IPS DF 4.7 (cell line): ENCODE data around the gene RB1.
"Not testable (repeated sequence)": the region's sequence is repeated elsewhere in the genome, so short reads cannot be mapped to it uniquely, and the experiment has no call there.

ENCODE experiments used
- DNase-seq: peaks from one replicate; pipeline ENCODE4 v3.0.0-alpha.2; 2013; ENCODE audit warnings: low spot score; ENCODE audit errors: extremely low read depth

Gene RB1

GRCh38 chr13:48297131-48297786 is 6.3 kb upstream of the RB1 start:
- no peak for DNase-seq

- DNase-seq: no peak
Observed at GRCh38 chr13:48299591-48299990, 4.0 kb upstream of the RB1 start.

GRCh38 chr13:48302871-48303358 is 636 bp upstream of the RB1 start:
- no peak for DNase-seq

DNA sequence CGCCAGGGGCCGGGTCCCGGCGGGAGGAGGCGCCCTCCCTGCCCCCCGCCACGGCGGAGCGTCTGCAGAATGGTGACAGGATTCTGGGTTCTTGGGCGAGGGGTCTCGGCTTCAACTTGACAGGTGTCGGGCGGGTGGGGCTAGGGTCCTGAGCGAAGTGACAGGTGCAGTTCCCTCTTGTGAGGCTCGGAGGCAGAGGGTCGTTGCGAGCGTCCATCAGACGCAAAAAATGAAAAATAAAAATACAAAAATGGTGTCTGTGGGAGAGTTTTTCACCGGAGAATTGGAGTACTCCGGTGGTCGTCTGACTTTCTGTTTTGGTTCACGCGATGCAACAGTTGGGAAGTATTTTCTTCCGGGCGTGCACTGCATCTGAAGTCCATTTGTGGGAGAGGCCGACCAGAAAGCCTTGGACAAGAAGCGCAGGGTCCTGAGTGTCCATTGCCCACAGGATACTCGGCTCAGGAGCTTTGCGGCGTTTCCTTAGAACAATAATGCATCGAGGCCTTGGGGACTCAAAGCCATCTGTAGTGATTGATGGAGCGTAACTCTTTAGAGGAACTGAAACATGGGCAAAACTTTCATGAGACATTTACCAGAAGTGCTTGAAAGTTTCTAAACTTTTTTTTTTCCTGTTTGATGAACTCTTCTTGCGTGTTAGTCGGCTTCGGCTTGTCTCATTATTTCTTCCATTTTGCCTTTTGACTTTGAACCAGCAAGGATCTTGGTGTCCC is 759 bp downstream of the RB1 start:
- no peak for DNase-seq

DNA sequence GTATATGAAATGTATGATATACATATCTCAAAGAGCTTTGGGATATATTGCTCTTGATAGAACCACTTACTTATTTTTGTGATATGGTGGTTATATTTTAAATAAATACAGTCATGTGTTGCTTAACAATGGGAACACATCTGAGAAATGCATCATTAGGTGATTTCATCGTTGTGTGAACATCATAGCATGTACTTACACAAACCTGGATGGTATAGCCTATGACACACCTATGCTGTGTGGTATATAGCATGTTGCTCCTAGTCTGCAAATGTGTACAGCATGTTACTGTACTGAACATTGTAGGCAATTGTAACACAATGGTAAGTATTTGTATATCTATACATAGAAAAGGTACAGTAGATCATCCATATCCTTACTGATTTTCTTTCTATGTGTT is 7.7 kb downstream of the RB1 start:
- DNase-seq: no peak

GRCh38 chr13:48315969-48316650 is 12.6 kb downstream of the RB1 start:
- DNase-seq: no peak

GRCh38 chr13:48316826-48317510 is 13.4 kb downstream of the RB1 start:
- no peak for DNase-seq

DNA sequence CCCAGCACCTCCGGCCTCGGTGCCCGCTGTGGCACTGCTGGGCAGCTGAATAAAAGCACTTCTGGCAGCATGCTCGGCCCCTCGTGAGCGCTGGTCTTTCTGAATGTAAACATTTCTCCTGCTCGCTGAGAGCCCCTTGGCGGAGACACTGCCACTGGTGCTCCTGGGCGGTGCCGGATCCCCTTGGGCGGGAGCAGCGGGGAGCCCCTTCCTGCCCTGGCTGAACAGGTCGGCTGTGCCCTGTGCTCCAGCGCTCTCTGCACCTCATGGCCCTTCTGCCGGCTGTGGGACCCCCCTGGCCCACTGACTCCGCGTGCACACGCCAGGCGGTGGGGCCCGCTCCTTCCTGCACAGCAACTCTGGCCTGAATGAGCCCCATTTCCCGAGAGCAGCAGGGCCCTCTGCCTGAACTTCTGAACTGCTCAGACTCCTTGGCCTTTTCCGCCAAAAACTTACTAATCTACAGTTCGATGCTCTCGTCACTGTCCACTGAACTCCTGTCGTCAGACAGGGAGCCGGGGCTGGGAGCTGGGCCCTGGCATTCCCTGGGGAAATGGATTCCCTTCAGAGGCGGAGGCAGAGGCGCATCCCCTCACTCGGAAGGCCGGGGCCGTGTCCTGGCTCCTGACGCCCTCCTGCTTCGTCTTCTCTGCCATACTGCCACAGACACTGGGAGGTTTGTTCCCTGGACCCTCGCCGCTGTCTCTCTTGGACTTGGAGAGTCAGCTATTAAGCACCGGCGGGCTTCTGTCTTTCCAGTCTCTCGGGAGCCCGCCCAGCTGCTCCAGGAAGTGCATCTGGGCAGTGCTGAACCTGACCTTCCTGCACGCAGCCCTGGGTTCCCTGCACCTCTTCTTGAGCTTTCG is 14.2 kb downstream of the RB1 start:
- no peak for DNase-seq

- DNase-seq: no peak
Observed at GRCh38 chr13:48318377-48318811, 14.8 kb downstream of the RB1 start.

GRCh38 chr13:48318821-48319511 is 15.4 kb downstream of the RB1 start:
- no peak for DNase-seq

GRCh38 chr13:48319531-48320398 is 16.2 kb downstream of the RB1 start:
- DNase-seq: no peak

DNA sequence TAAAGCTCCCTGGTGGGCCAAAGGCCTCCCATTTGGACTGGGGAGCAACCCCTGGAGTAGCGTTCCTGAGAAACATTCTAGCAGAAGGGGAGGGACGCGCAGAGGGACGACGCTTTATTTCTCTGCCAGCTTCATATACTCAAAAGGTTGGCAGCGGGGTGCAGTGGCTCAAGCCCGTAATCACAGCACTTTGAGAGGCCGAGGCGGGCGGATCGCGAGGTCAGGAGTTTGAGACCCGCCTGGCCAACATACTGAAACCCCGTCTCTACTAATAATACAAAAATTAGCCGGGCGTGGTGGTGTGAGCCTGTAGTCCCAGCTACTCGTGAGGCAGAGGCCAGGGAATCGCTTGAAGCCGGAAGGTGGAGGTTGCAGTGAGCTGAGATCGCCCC is 16.8 kb downstream of the RB1 start:
- no peak for DNase-seq

- no peak for DNase-seq
Observed at GRCh38 chr13:48320891-48321510, 17.4 kb downstream of the RB1 start.

DNA sequence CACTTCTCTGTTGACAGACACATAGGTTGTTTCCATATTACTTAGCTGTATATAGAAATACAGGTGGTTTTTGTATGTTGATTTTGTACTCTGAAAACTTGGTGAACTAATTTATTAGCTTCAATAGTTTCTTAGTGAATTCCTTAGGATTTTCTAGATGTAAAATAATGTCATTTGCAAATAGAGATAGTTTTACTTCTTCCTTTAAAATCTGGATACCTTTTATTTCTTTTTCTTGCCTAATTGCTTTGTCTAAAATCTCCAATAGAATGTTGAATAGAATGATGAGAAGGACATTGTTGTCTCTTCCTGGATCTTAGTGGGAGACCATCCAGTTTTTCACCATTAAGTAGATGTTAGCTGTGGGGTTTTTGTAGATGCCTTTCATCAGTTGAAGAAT is 18.7 kb downstream of the RB1 start:
- no peak for DNase-seq

- no peak for DNase-seq
Observed at GRCh38 chr13:48333976-48334375, 30.4 kb downstream of the RB1 start.

- no peak for DNase-seq
Observed at GRCh38 chr13:48334534-48335127, 31.1 kb downstream of the RB1 start.

GRCh38 chr13:48339198-48339597 is 35.6 kb downstream of the RB1 start:
- DNase-seq: not testable (repeated sequence)

DNA sequence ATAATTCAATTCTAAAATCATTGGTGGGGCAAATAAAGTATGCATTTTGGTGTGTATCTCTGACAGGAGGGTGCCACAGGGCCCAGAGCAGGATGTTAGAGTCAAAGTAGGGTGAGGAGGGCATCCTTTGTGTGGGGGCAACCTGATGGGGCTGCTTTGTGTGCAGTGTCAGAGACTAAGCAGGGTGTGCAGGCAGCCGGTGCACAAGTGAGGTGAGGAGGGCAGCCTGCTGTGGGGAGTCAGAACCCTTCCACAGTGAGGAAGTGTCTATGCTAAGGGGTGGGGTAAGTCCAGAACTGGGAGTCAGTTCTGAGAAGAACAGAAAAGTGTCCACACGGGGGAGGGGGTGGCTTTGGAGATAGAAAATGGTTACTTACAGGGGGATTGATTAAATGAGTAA is 40.7 kb downstream of the RB1 start:
- DNase-seq: no peak
